Measurements from ENCODE around the gene C2CD5.

C2CD5 gene

GRCh38 chr12:22543246-22544037 lies 900 bp downstream of the C2CD5 start:
- no peak for TF ChIP-seq CTCF (IDR thresholded peaks at IDR 0.05; ENCODE audit: low read depth, low read length)
- no peak for DNase-seq (ENCODE audit: extremely low read depth, low read depth)

DNA sequence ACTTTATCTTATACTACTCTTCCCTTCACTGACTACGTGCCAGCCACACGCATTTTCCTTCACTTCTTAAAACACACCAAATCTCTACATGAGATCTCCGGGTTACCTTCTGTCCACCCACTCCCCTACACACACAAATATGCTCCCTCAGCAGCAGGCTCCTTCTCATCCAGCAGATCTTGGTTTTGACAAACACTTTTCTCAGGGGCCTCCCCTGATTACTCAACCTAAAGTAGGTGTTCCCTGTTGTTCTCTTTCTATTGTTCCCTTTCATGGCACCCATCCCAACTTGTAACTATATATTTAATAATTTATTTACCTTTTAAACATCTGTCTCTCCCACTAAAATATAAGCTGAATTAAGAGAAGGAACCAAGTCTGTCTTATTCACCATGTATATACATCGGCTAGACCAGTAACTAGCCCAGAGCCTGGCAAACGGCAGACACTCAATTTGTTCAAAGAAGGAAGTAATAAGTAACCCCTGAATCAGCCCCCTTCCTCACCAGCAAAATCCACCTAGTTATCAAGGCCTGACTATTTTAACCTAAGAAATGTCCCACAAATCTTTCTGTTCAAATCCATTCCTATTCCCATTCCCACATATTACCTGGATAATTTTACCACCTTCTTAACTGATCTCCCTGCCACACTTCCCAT lies 2.7 kb downstream of the C2CD5 start:
- no peak for DNase-seq (ENCODE audit: extremely low read depth, low read depth)

DNA sequence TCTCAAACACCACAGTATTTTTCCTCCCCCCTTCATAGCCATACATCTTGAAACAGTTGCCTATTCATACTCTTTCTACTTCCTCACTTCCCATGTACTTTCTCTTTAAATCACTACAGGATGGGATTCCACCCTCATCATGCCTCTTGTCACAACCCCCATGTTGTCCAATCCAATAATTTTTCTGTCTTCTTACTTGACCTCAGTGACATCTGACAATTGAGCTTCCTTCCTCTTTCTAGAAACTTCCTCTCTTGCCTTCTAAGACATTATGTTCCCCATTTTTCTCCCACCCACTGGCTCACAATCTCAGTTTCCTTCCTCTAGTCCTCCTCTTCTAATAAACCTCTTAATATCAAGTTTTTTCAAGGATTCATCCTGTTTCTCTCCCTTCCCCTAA lies 5.3 kb downstream of the C2CD5 start:
- no peak for DNase-seq (ENCODE audit: extremely low read depth, low read depth)
- no peak for TF ChIP-seq CTCF (IDR thresholded peaks at IDR 0.05; ENCODE audit: low read depth, low read length)

More for the DNA sequence above, 2.7 kb downstream of the C2CD5 start:
- no peak for TF ChIP-seq CTCF (IDR thresholded peaks at IDR 0.05; ENCODE audit: low read depth, low read length)

GRCh38 chr12:22538311-22538710 lies 6.0 kb downstream of the C2CD5 start:
- no peak for TF ChIP-seq CTCF (IDR thresholded peaks at IDR 0.05; ENCODE audit: low read depth, low read length)

DNA sequence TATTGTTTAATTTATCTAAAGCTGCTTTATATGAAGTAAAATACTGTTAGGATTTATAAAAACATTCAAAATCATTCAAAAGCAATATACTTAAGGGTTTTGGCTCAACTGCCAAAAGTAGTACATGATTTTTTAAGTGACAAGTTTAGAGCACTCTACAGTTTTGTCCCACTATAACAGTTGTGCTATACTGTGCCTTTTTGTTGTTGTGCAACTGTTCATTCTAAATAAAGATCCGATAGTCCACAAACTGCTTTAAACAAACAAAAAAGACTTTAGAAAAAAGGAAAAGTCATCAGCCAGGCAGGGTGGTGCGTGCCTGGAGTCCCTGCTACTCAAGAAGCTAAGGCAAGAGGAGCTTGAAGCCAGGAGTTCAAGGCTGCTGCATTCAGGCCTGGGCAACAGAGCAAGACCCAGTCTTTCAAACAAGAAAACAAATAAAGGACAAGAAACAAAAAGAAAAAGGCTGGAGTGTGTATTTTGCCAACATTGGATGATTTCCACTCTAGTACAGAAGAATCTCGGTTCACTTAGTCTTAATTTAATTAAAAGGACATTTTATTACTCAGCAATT lies 7.3 kb downstream of the C2CD5 start:
- no peak for TF ChIP-seq CTCF (IDR thresholded peaks at IDR 0.05; ENCODE audit: low read depth, low read length)
- DNase-seq (ENCODE audit: extremely low read depth, low read depth): no peak

More at GRCh38 chr12:22538311-22538710, 6.0 kb downstream of the C2CD5 start:
- no peak for DNase-seq (ENCODE audit: extremely low read depth, low read depth)

- TF ChIP-seq CTCF (IDR thresholded peaks at IDR 0.05; ENCODE audit: low read depth, low read length): no peak
- DNase-seq (ENCODE audit: extremely low read depth, low read depth): no peak
Observed at GRCh38 chr12:22536346-22536945, 7.9 kb downstream of the C2CD5 start.

DNA sequence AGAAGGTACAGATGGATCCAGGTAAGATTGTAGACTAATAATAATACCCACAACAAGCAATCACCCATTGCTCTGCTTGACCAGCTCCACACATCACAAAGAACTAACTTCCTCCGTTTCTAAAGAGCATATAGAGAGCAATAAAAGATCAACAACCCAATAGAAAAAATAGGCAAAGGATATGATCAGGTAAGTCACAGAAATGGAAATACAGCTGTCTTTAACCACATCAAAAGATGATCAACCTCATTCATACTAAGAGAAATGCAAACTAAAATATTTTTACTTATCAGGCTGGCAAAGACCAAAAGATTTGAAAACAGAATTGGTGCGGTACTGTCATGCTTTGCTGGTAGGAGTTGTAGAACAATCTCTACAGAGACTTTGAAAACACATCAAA lies 8.9 kb downstream of the C2CD5 start:
- no peak for DNase-seq (ENCODE audit: extremely low read depth, low read depth)
- no peak for TF ChIP-seq CTCF (IDR thresholded peaks at IDR 0.05; ENCODE audit: low read depth, low read length)
